ENCODE measurements around the gene TMEM132C.

The TMEM132C gene

DNA sequence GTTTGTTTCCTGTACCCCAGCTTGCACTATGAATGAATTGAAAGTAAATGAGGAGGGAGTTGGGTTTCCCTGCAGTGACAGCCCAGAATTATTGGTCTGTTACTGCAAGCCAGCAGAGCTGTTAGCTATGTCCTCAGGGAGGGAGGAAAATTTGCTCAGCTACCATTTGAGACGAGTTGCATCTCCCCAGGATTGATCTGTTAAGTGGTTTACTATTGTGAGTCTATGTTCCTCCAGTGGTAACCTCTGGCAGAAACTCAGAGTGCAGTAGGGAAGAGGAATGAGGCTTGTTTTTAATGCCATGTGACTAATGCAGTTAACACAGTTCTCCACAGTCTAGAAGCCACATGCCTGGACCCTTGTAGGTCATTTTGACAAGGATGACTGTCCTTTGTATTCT lies 382.9 kb downstream of the TMEM132C start:
- TF ChIP-seq, protein P1, sequence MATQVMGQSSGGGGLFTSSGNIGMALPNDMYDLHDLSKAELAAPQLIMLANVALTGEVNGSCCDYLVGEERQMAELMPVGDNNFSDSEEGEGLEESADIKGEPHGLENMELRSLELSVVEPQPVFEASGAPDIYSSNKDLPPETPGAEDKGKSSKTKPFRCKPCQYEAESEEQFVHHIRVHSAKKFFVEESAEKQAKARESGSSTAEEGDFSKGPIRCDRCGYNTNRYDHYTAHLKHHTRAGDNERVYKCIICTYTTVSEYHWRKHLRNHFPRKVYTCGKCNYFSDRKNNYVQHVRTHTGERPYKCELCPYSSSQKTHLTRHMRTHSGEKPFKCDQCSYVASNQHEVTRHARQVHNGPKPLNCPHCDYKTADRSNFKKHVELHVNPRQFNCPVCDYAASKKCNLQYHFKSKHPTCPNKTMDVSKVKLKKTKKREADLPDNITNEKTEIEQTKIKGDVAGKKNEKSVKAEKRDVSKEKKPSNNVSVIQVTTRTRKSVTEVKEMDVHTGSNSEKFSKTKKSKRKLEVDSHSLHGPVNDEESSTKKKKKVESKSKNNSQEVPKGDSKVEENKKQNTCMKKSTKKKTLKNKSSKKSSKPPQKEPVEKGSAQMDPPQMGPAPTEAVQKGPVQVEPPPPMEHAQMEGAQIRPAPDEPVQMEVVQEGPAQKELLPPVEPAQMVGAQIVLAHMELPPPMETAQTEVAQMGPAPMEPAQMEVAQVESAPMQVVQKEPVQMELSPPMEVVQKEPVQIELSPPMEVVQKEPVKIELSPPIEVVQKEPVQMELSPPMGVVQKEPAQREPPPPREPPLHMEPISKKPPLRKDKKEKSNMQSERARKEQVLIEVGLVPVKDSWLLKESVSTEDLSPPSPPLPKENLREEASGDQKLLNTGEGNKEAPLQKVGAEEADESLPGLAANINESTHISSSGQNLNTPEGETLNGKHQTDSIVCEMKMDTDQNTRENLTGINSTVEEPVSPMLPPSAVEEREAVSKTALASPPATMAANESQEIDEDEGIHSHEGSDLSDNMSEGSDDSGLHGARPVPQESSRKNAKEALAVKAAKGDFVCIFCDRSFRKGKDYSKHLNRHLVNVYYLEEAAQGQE (IDR thresholded peaks at IDR 0.05; ENCODE audit: insufficient read depth in 1 of 2, low read depth in 2 of 2, low read length in 2 of 2) = no peak
- TF ChIP-seq FOXP2 (optimal IDR thresholded peaks at IDR 0.05; ENCODE audit: borderline replicate concordance, extremely low read depth, extremely low read length, insufficient read depth) (no peak), POLR2AphosphoS5 (IDR thresholded peaks at IDR 0.05; ENCODE audit: low read depth, low read length) (no peak), TAF1 (IDR thresholded peaks at IDR 0.05; ENCODE audit: borderline replicate concordance, insufficient read depth, low read length) (no peak), SIN3A (IDR thresholded peaks at IDR 0.05; ENCODE audit: borderline replicate concordance, insufficient read depth, low read length) (no peak)

DNA sequence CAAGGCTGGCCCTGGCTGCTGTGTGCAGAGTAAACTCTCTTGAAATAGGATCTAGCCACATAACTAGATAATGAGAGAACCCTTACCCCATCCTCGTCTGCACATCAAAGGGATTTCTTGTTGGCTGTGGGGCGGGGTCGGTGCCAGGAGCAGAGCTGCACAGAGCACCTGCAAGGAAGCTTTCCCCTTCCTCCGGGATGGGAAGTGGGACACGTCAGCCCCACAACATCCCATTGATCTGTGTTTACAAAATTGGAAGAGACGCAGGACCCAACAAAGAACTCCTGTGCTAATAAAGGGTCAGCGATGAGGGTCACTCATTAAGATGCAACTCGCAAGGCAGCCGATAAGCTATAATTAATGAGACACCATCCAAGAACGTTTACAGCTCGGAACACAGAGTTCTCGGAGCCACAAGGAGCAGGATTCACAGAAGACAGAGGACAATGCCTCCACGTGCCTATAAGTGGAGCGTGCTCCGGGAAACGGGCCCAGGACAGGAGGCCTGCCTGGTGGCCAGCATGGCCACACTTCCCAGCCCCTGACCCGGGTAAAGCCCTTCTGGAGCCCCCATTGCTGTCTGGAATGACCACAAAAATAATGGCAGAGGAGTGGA lies 385.3 kb downstream of the TMEM132C start:
- TF ChIP-seq TAF1 (IDR thresholded peaks at IDR 0.05; ENCODE audit: borderline replicate concordance, insufficient read depth, low read length) (no peak), FOXP2 (optimal IDR thresholded peaks at IDR 0.05; ENCODE audit: borderline replicate concordance, extremely low read depth, extremely low read length, insufficient read depth) (no peak), POLR2AphosphoS5 (IDR thresholded peaks at IDR 0.05; ENCODE audit: low read depth, low read length) (no peak), SIN3A (IDR thresholded peaks at IDR 0.05; ENCODE audit: borderline replicate concordance, insufficient read depth, low read length) (no peak)
- TF ChIP-seq, protein P1 (IDR thresholded peaks at IDR 0.05; ENCODE audit: insufficient read depth in 1 of 2, low read depth in 2 of 2, low read length in 2 of 2) = no peak

DNA sequence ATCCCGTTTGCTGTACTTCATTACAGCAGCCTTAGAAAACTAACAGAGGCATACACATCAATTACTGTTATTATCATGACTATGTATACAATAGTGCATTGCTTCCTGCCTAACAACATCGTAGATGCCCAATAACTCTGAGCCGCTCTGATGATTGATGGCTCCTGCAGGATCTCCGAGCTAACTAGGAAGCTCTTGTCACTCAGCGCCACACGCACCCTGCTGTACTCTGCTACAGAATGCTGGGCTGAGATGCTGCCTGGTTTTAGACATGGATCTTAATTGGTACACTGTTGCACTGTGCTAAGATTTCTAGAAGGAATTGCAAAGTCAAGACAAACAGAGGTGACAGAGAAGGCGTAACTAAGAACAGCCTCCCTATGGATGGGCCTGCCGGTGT lies 387.5 kb downstream of the TMEM132C start:
- TF ChIP-seq, protein P1 (IDR thresholded peaks at IDR 0.05; ENCODE audit: insufficient read depth in 1 of 2, low read depth in 2 of 2, low read length in 2 of 2) = no peak
- TF ChIP-seq FOXP2 (optimal IDR thresholded peaks at IDR 0.05; ENCODE audit: borderline replicate concordance, extremely low read depth, extremely low read length, insufficient read depth) (no peak), POLR2AphosphoS5 (IDR thresholded peaks at IDR 0.05; ENCODE audit: low read depth, low read length) (no peak), SIN3A (IDR thresholded peaks at IDR 0.05; ENCODE audit: borderline replicate concordance, insufficient read depth, low read length) (no peak), TAF1 (IDR thresholded peaks at IDR 0.05; ENCODE audit: borderline replicate concordance, insufficient read depth, low read length) (no peak)

DNA sequence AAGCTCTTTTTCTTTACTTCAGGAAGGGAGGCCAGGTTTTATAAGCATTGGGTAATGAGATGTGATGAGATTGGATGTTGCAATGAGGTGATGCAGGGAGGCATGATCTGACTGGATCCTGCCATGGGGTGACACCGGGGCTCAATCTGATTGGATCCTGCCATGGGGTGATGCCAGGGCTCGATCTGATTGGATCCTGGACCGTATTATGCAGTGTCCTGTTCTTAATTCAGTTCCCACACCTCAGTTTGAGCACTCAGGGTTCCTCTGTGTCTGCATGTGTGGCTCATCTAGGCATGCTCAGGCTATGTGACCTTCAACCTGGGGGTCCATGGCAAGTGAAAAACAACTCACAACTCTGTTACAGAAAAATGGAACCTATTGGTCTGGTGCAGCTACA lies 390.4 kb downstream of the TMEM132C start:
- TF ChIP-seq SIN3A (IDR thresholded peaks at IDR 0.05; ENCODE audit: borderline replicate concordance, insufficient read depth, low read length) = no peak
- no peak for TF ChIP-seq TAF1 (IDR thresholded peaks at IDR 0.05; ENCODE audit: borderline replicate concordance, insufficient read depth, low read length)
- TF ChIP-seq FOXP2 (optimal IDR thresholded peaks at IDR 0.05; ENCODE audit: borderline replicate concordance, extremely low read depth, extremely low read length, insufficient read depth) = no peak
- TF ChIP-seq, protein P1 (IDR thresholded peaks at IDR 0.05; ENCODE audit: insufficient read depth in 1 of 2, low read depth in 2 of 2, low read length in 2 of 2) = no peak
- no peak for TF ChIP-seq POLR2AphosphoS5 (IDR thresholded peaks at IDR 0.05; ENCODE audit: low read depth, low read length)
